ENCODE data around the gene ENHO.
"Not testable (repeated sequence)": the region's sequence is repeated elsewhere in the genome, so short reads cannot be mapped to it uniquely, and the experiment has no call there.

The ENHO gene

DNA sequence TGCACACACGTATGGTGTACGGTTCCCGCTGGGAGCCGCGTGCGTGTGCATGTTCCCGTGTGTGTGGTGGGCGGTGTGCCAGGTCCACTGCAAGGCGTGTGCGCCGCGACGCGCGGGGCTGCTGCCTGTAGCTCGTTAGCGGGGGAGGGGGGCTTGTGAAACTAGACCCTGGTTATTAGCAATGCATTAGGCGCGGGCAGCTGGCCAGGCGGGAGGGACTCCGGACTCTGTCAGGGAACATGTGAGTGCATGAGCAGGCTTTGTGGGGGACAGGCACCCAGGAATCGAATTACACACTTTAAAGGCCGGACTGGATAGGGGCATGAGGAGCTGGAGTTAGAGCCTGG lies 32.2 kb upstream of the ENHO start:
- FAIRE-seq: no peak

DNA sequence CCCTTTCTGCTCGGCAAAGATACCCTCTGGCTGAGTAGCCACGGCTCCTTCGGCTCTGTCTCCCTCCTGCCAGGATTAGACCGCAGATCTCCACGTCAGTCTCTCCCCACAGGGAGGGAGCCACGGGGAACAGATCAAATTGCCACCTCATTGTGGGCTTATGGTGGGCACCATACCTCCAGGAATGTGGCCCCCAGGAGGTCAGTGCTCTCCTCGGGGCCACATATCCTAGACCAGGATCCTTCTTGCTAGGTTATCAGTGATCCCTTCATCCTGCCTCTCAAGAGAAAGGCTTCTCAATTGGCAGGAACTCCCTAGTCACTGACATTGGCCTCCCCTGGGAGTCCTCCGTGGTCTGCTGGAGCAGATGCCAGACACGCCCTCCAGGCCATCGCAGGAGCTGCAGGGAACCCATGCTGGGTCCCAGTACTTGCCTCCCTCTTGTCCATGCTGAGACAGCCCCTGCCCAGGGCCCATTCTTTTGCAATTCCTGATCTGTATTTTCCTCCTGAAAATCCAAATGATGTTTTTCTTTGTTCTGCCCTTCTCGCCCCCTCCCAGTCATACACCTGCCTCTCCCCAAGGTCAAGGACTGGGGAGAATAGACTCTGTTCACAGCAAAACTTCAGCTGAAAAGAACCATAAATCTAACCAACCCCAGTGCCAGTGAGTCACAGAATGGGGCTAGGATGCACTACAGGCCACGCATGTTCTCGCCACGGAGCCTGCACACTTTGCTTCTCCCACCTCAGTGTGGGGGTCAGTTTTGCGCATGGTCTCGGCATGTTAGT lies 31.6 kb upstream of the ENHO start:
- no peak for FAIRE-seq

DNA sequence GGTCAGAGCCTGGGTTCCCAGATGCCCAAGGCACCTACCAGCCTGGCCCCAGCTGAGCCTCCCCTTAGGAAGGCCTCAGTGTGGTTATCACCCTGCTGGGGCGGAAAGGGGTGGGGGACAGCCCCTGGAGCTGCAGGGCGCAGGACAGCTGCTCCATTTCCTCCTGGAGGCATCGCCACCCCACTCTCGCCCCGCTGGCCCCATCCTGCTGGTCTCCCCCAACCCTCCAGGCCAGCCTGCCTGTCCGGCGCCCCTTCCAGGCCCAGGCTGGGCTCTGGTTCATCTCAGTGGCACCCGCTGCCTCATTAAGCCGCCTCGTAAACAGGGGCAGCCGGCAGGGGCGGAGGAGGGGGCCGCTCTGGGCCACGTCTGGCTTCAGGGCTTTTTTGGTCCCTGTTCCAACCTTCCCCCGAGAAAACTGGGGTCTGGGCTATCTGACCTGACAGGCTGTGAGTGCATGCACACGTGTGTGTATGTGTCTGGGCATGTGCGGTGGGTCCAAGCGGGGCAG lies 30.8 kb upstream of the ENHO start:
- no peak for FAIRE-seq

DNA sequence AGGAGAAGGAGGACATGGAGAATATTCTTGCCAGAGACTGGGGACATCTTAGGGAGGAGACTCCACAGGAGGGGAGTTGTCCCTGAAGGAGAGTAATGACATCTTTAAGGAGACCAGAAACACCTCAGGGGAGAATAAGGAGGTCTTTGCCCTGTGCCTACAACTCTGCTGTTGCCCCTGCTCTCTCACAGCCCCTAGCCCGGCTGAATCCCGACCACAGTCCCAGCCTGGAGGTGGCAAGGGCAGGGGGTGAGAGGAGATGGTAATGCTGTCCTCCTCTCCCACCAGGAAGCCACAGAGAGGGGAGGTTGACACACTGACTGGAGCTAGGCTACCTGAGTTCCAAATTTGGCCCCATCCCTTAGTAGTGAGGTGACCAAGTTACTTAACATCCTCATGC lies 30.2 kb upstream of the ENHO start:
- FAIRE-seq: no peak

DNA sequence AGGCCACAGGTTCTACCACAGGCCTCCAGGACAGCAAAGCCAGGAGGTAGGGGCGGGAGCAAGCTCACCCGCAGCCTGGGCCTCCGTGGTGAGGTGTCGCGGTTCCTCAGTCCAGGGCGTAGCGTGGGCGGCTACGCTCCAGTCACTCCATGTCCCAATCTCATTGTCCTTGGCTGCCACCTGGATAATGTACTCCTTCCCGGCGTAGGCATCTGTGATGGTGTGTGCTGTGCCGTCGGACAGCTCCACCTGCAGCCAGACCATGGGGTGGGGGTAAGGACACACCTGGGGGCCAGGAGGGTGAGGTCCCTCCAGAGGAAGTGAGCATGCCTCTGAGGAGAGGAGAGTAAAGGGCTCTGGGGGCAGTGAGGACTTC lies 29.8 kb upstream of the ENHO start:
- no peak for FAIRE-seq

DNA sequence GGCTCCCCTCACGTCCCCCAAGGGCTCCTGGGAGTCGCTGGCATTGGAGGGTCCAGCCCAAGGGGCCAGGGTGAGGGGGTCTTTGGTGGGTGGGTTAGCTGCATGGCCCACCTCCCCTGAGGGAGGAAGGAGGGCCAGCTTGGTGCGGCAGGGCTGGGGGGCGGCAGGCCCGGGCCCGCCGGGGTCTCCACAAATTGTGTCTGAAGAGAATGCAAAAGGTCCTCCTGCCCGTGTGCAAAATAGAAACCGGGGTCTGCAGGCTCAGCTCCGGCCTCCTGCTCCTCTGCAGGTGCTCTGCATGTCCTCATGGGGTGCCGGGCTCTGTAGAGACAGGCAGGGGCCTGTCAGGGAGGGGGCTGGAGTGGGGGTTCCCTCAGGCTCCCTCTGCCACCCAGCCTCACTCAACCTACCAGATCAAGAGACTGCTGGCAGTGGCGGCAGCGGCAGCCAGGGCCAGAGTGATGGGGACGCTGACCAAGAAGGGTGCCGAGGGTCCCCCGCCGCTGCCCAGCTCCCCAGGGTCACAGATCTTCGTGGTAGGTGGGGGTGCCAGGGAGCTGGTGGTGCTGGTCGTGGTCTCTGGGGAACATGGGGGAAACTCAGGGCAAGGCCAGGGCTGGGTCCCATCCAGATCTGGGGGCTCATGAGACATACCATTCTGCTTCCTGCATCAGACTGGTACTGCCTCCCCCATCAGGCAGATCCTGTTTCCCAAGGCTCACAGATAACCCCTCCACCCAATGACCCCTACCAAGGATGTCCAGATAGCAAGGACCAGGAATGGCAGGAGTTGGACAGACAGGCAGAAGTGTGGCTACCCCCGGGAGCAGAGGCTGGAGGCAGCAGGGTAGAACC lies 29.2 kb upstream of the ENHO start:
- no peak for FAIRE-seq

DNA sequence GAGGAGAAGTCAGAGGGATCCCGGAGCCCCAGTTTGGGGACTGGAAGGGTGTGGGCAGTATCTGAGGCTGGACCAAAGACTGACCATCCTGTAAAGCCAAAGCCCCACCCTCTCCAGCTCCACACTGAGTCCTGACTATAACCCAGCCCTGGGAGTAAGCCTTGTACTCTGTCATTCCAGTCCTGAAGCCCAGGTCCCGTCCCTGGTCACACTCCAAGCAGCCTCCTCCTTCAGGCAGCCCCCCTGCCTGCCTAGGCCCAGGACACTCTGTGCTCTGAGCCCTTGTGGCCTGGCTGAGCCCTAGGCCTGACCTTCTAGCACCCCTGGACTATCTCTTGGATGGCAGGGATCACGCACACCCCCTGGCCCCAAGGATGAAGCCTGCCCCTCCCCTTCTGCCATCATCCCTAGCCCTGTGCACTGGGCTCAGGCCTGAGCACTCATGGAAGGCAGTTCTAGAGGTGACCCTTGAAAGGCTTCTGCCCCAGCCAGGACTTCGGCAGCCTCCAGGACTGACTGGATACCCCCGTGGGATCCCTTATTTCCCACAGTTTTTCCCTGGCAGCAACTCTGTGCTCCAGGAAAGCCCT lies 28.0 kb upstream of the ENHO start:
- no peak for FAIRE-seq

DNA sequence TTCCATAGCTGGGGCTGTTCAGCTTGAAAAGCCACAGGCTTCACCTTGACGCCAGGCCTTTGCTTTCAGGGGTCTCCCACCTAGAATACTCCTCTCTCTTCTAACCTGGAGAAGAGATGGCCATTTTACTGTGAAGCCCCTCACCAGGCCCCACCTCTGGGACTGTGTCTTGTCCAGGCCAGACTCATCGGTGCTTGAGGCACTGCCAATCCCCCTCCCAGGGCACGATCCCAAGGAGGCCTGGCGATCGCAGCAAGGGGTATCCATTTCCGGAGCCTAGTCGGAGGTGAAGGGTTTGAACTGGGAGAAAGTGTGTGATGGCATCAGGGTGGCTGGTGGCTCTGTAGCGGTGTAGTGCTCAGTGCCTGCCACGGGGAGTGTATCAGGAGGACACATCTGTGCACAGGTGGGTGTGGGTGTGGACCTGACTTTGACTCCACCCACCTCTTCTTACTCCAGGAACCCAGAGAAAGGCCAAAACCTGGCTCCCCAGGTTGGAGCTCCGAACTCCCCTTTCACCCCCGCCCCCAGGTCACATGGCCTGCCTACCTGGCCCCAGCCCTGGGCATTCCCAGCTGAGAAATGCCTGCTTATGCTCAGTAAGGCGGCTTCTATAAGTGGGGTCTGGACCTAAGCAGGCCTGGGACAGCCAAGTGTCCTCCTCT lies 27.4 kb upstream of the ENHO start:
- FAIRE-seq: no peak

DNA sequence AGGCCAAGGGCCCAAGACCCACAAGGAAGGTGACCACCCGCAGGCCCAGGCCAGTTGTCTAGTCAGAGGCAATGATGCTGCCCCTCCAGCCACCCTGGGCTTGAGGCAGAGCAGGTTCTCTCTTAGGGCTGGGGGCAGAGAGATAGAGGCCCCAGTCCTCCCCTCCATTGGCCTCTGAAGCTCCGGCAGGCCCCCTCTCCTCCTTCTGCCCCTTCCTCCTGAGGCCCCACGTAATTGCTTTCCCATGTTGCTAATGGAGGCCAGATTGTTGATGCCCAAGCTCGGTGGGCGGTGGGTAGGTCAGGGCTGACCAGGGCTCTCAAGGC lies 26.6 kb upstream of the ENHO start:
- no peak for FAIRE-seq

DNA sequence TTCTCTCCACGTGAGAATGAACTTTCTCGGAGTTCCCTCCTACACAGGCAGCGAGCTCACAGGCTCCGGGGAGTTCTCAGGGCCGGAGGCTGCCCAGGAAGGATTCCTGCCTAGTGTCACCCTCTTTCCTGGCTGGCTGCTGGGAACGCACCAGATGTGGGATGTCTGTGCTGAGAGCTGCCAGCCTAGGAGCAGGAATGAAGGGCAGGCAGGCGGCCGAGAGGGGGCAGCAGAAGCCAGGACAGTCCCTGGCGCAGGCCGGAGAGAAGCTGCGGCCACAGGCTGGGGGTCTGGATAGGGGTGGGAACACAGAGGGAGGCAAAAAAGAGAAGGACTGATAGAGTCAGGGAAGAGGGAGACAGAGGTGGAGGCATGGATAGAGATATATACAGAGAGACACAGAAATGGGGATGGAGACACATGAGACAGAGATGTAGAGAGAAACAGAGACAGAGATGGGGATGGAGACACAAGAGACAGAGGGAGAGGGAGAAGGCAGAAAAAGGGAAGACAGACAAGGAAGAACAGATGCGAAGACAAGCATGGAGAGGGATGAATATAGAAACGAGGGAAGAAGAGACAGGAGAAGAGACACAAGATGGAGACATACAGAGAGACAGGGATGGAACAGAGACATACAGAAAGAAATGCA lies 25.3 kb upstream of the ENHO start:
- no peak for FAIRE-seq

DNA sequence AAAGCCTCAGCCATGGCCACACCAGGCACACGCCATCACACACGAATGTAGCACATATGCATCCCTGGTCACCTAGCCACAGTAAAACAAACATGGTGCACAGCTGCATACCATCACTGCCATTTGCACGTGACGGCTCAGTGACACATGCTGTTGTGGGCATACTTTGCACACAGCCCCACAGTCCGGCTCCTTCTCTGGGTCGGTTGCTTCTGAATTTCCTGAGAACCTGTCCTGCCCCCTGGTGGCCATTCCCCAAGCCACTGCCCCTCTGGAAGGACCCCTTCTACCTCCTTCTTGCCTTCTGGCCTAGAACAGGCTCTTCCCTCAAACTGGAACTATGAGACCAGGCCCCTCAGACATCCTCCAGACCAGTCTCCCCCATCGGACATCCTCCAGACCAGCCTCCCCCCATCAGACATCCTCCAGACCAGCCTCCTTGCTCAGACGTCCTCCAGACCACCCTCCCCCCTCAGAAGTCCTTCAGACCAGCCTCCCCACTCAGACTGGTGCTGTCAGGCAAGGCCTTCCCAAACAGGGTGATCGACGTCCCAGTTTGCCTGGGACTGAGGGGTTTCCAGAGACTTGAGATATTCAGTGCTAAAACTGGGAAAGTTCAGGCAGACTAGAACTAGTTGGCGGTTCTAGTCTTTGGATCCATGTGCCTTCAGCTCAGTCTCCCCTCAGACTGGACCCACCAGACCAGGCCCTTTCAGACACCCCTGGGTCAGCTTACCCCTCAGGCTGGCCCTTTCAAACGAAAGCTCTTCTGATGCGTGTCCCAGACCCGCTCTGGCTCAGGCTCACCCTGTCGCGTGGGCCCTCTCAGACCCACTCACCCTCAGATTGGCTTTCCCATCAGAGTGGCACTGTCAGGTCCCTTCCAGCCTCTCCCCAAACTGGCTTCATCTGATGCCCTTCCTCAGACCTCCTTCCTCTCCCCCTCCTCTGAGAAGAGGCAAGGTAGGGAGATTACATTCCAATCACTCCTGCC lies 24.3 kb upstream of the ENHO start:
- FAIRE-seq: no peak

DNA sequence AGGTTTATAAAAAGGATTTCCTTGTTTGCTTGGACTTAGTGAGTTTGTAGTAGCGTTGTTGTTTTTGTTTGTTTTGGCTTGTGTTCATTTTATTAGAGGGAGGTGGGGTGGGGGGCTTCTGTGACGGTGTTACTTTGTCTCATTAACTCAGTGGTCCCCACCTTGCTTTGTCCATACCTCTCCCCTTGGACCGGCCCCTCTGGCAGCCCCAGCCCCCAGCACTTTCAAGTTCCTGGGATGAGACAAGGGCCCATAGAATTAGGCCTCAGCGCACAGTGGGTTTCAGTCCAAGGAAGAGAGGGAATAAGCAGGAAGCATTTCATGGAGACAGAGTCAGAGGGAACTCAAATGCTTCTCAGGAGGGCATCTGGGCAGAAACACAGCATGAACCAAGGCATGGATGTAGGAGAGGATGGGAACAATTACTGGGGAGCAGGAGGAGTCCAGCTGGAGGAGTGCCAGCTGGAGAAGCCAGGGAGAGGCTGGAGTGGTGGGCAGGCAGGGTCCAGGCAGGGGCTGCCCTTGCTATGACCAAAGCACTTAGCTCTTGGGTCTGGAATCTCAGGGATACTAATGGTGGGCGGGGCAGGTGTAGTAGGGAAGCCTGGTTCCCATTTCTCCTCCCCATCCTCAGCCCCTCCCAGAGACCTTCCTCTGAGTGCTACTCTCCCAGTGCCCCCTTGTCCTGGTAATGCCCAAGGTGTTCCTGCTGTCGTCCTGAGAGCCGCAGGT lies 23.5 kb upstream of the ENHO start:
- no peak for FAIRE-seq

DNA sequence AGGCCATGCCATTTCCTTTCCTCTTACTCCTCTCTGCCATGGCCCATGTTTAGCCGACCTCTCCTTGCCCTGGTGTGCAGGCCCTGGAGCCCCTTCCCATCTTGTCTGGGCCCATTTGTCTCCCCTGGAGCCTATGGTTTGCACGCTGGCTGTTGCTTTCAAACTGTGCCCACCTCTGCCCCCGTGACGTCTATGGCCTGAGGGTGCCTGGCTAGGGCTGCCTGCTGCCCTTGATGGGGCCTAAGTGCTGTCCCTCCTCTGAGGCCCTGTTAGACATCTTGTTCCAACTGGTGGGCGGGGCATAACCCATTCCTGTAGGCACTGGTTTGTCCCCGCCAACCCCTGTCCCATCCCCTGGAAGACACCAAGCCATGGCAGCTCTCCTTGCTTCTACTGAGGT lies 22.7 kb upstream of the ENHO start:
- FAIRE-seq: no peak

DNA sequence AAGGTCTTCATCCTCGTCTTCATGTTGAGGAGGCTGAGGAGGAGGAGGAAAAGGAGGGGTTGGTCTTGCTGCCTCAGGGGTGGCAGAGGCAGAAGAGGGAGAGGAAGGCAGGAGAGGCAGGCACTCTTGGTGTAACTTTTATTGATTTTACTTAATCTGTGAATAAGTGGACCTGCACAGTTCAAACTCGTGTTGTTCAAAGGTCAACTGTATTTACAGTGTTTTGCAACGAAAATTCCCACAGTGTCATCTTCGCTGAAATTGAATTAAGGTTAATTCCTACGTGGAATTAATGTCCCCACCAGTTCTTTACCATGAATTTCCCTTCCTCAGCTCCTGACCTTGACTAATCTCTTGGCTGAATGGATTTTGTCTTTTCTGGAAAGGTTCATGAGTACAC lies 21.2 kb upstream of the ENHO start:
- no peak for FAIRE-seq

DNA sequence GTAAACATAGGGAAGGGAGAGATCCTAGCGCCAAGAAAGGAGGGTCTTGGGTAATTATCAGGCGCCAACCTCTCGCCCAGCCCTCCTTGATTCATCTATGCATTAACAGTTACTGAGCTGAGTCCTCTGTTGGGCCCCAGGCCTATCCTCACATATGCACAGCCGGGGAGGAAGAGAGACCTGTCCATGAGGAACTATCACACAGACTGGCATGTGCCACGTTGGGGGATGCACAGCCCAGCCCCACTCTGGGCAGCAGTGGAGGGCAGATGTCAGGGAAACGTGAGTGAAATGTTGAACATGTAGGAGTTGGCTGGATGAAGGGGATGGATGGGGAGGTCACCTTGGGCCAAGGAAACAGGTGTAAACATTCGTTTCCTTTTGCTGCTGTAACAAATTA lies 18.8 kb upstream of the ENHO start:
- FAIRE-seq: no peak

DNA sequence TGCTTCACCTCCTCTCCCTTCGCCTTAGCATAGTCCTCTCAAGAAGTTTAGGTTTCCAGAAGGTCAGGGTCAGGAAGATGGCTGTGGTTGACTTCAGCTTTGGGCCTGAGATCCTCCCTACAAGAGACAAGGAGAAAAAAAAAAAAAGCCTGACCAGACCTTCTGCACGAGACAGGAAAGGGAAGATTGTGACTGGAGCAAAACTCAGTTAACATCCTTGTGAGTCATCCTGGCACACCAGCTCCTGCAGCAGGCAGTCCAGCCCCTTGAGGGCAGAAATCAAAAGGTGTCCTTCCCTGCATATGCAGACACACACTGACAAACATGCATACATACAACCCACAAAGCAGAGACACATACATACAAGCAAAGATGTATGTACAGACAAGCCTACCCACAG lies 18.0 kb upstream of the ENHO start:
- no peak for FAIRE-seq

DNA sequence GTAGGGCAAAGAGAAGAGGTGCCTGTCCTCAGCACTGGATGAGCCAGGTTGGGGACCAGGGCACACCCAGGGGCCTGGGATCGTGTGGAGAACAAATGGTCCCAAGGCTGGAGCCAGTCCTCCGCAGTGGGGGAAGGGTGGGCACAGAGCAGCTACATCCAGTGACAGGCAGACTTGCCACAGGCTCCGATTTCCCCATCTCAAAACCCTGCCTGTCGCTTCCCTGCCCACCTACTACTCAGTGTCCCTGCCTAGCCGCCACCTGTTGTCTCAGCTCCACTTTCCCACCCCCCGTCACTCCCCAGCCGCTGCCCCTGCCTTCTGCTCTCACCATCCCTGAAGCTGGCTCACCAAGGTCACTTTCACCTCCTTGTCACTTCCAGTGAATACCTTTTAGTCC lies 13.9 kb upstream of the ENHO start:
- FAIRE-seq: no peak

DNA sequence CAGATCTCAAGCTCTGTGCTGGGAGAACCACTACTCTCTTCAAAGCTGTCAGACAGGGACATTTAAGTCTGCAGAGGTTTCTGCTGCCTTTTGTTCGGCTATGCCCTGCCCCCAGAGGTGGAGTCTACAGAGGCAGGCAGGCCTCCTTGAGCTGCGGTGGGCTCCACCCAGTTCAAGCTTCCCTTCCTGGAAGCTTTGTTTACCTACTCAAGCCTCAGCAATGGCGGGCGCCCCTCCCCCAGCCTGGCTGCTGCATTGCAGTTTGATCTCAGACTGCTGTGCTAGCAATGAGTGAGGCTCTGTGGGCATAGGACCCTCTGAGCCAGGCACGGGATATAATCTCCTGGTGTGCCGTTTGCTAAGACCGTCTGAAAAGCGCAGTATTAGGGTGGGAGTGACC lies 9.3 kb upstream of the ENHO start:
- FAIRE-seq: not testable (repeated sequence)

DNA sequence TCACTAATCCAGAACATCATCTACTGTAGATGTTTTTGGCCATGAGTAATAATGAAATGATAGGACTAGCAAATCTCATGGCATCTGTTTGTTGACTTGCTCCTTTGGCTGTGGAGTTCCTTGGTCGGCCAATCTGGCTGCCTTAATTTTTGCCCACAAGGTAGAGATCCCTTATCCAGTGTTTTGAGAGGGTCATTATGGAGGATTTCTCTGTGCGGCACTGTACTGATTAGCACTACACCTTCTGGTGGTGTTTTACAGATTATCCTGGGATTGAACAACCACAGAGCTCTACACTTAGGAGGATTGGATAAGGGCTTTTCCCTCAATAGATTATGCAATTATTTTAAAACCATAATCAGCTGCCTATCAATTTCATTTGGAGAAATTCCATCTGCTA lies 3.2 kb upstream of the ENHO start:
- FAIRE-seq: no peak

DNA sequence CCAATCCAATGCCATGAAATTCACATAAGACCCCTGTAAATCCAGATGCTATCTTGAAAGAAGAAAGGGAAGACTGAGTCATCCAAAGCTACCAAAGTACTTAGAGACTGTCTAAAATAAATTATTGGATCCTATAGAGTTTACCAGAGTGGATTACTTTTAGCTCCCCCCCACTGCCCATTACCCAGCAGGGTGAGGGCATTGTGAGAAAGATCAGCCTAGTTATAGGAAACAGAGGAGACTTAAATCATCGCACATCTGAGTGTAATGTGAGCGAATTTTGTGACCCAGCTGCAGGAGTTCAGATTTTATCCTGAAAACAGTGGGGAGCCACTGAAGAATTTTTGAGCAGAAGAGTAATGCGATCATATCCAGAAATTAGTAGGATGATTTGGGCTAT lies 1.6 kb upstream of the ENHO start:
- FAIRE-seq: no peak

Data from G401.6 (cell line).